ENCODE measurements around the gene GSG1L.

The GSG1L gene

DNA sequence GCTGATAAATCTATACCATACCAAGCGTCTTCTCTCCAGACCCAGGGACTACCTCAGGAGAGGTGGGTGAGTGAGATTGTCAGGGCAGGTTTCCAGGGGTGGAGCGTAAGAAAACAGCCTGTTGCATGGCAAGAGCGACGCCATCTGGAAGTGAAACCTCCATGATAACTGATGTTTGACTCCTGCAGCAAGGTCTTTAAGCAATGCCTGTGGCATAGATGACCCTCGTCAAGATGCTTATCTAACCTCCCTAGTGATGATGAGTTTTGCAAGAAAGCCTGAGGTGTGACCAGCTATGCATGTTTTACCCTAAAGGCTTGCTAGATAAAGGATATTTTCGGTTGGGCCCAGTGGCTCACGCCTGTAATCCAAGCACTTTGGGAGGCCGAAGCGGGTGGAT is 71.6 kb downstream of the GSG1L start:
- Histone ChIP-seq H3K4me2 (ENCODE audit: low read depth, low read length, poor library complexity, severe bottlenecking) (no peak overlapping the region), H3F3A (ENCODE audit: insufficient read depth) (no peaks in the 10 kb centered on the region), H3K4me3 (ENCODE audit: insufficient read depth, low read length, poor library complexity, severe bottlenecking) (no peak overlapping the region), H3K9ac (ENCODE audit: low read length) (no peak overlapping the region), H3K27ac (ENCODE audit: low read depth, low read length) (no peak overlapping the region), H2AFZ (ENCODE audit: low read depth, low read length, severe bottlenecking) (no peak overlapping the region), H3K27me3 (ENCODE audit: low read length) (no peaks in the 10 kb centered on the region), H3K9me3 (ENCODE audit: insufficient read depth, low read length) (no peaks in the 10 kb centered on the region), H3K9me2 (replicated peaks; ENCODE audit: insufficient read depth, low read length) (no peaks in the 10 kb centered on the region), H3K79me2 (ENCODE audit: insufficient read depth, low read length) (no peaks in the 10 kb centered on the region), H4K20me1 (ENCODE audit: low read depth, low read length) (no peaks in the 10 kb centered on the region), H3K36me3 (ENCODE audit: low read length) (no peaks in the 10 kb centered on the region)
- TF ChIP-seq, protein P1, sequence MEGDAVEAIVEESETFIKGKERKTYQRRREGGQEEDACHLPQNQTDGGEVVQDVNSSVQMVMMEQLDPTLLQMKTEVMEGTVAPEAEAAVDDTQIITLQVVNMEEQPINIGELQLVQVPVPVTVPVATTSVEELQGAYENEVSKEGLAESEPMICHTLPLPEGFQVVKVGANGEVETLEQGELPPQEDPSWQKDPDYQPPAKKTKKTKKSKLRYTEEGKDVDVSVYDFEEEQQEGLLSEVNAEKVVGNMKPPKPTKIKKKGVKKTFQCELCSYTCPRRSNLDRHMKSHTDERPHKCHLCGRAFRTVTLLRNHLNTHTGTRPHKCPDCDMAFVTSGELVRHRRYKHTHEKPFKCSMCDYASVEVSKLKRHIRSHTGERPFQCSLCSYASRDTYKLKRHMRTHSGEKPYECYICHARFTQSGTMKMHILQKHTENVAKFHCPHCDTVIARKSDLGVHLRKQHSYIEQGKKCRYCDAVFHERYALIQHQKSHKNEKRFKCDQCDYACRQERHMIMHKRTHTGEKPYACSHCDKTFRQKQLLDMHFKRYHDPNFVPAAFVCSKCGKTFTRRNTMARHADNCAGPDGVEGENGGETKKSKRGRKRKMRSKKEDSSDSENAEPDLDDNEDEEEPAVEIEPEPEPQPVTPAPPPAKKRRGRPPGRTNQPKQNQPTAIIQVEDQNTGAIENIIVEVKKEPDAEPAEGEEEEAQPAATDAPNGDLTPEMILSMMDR (IDR thresholded peaks at IDR 0.05; ENCODE audit: insufficient read depth, low read length, poor library complexity, severe bottlenecking), result no peak
- TF ChIP-seq EZH2phosphoT487 (conservative IDR thresholded peaks at IDR 0.05; ENCODE audit: low read length), result no peak

DNA sequence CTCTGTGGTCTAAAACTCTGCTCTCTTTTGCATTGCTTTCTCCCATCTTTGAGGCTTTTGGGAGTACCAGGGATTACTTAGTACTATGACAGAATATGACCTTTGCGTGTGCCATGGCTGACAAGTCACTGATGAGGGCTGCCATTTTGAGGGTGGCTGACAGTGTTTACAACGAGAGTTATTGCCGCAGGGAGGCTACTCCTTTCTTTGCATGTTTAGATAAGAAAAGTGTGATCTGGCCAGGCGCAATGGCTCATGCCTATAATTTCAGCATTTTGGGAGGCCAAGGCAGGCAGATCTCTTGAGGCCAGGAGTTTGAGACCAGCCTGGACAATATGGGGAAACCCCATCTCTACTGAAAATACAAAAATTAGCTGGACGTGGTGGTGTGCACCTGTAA is 77.5 kb downstream of the GSG1L start:
- no peaks in the 10 kb centered on the region for H4K20me1 ChIP-seq (ENCODE audit: low read depth, low read length)
- no peaks in the 10 kb centered on the region for H3F3A ChIP-seq (ENCODE audit: insufficient read depth)
- H3K9me2 ChIP-seq (replicated peaks; ENCODE audit: insufficient read depth, low read length), result no peaks in the 10 kb centered on the region
- H3K27ac ChIP-seq (ENCODE audit: low read depth, low read length), result no peak overlapping the region
- no peaks in the 10 kb centered on the region for H3K36me3 ChIP-seq (ENCODE audit: low read length)
- H3K9ac ChIP-seq (ENCODE audit: low read length), result no peak overlapping the region
- H3K79me2 ChIP-seq (ENCODE audit: insufficient read depth, low read length), result no peaks in the 10 kb centered on the region
- H3K4me2 ChIP-seq (ENCODE audit: low read depth, low read length, poor library complexity, severe bottlenecking), result no peak overlapping the region
- no peak for TF ChIP-seq EZH2phosphoT487 (conservative IDR thresholded peaks at IDR 0.05; ENCODE audit: low read length)
- TF ChIP-seq, protein P1 (IDR thresholded peaks at IDR 0.05; ENCODE audit: insufficient read depth, low read length, poor library complexity, severe bottlenecking), result no peak
- H3K9me3 ChIP-seq (ENCODE audit: insufficient read depth, low read length), result no peaks in the 10 kb centered on the region
- no peaks in the 10 kb centered on the region for H3K27me3 ChIP-seq (ENCODE audit: low read length)
- H2AFZ ChIP-seq (ENCODE audit: low read depth, low read length, severe bottlenecking), result no peak overlapping the region
- no peak overlapping the region for H3K4me3 ChIP-seq (ENCODE audit: insufficient read depth, low read length, poor library complexity, severe bottlenecking)

DNA sequence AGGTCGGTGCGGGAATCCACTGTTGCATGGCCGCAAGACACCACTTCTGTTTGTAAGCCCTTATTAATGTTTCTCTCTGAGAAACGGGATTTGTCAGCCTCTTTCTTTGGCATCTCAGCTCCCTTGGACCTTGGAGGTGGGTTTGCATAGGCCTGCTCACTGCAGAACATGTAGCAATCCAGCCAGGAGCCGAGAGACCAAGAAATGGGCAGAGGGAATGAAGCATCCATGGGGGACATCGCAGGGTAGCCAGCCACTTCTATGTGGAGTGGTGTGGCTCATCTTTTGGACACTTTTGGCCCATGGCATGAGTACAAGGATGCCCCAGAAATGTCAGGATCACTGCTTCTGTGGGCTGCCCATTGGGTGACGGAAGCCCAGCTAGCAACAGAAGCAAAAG is 79.4 kb downstream of the GSG1L start:
- TF ChIP-seq, protein P1 (IDR thresholded peaks at IDR 0.05; ENCODE audit: insufficient read depth, low read length, poor library complexity, severe bottlenecking), result no peak
- no peak for TF ChIP-seq EZH2phosphoT487 (conservative IDR thresholded peaks at IDR 0.05; ENCODE audit: low read length)
- no peak overlapping the region for H3K4me3 ChIP-seq (ENCODE audit: insufficient read depth, low read length, poor library complexity, severe bottlenecking)
- H2AFZ ChIP-seq (ENCODE audit: low read depth, low read length, severe bottlenecking), result no peak overlapping the region
- no peaks in the 10 kb centered on the region for H3K27me3 ChIP-seq (ENCODE audit: low read length)
- H3K79me2 ChIP-seq (ENCODE audit: insufficient read depth, low read length), result no peaks in the 10 kb centered on the region
- H3K9me3 ChIP-seq (ENCODE audit: insufficient read depth, low read length), result no peaks in the 10 kb centered on the region
- H4K20me1 ChIP-seq (ENCODE audit: low read depth, low read length), result no peaks in the 10 kb centered on the region
- no peak overlapping the region for H3K9ac ChIP-seq (ENCODE audit: low read length)
- H3K4me2 ChIP-seq (ENCODE audit: low read depth, low read length, poor library complexity, severe bottlenecking), result no peak overlapping the region
- H3K36me3 ChIP-seq (ENCODE audit: low read length), result no peaks in the 10 kb centered on the region
- no peaks in the 10 kb centered on the region for H3F3A ChIP-seq (ENCODE audit: insufficient read depth)
- no peak overlapping the region for H3K27ac ChIP-seq (ENCODE audit: low read depth, low read length)
- no peaks in the 10 kb centered on the region for H3K9me2 ChIP-seq (replicated peaks; ENCODE audit: insufficient read depth, low read length)
